HTR-8/SVneo (cell line): ENCODE measurements around the gene MTIF3.
A peak's percentile ranks its signal among the peaks of the same experiment; 100 is the strongest.
"Not testable (repeated sequence)": the region's sequence is repeated elsewhere in the genome, so short reads cannot be mapped to it uniquely, and the experiment has no call there.

Experiments
- DNase-seq: peaks from one replicate; pipeline ENCODE4 v3.0.0; 2011; ENCODE audit warnings: low spot score, mixed read lengths; ENCODE audit not compliant: insufficient read length
- FAIRE-seq: peaks from 2 replicates; lab custom pipeline; 2011; peaks lifted over from hg19 to GRCh38; lab: Jason Lieb, UNC

Gene MTIF3

DNA sequence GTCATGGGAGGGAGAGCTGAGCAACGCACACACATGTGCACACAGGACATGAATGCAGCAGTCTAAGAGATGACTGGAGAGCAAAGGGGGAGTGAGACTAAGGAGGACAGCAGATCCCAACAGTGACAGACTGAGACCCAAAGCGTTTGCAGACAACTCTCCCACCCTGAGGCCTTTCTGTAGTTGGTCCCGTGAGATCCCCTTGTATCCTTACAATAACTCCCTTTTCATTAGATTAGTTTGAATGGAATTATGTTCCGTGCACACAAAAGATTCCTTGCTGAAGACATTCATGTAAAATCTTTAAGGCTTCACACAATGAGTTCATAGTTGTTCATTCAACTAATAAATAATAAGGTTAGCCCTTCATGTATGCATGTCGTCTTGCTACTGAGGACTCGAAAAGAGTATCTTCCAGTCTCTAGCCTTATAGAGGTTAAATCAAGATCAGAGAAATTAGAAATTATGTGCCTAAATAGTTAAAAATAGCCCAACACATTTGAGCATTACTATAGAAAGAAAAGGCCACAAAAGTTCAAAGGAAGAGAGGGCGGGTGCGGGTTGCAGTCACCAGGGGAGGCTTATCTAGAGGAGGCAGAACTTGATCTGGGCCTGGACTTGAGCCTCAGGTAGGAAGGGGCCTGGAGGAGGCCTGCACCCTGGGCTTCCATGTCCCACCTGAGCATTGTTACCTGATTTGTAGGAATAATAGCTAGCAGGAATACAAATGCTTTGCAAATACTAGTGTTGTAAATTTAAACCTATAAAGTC lies 29.1 kb downstream of the MTIF3 start:
- FAIRE-seq (no peak), DNase-seq (no peak)

GRCh38 chr13:27419328-27419727 lies 31.0 kb downstream of the MTIF3 start:
- FAIRE-seq, result no peak
- no peak for DNase-seq

DNA sequence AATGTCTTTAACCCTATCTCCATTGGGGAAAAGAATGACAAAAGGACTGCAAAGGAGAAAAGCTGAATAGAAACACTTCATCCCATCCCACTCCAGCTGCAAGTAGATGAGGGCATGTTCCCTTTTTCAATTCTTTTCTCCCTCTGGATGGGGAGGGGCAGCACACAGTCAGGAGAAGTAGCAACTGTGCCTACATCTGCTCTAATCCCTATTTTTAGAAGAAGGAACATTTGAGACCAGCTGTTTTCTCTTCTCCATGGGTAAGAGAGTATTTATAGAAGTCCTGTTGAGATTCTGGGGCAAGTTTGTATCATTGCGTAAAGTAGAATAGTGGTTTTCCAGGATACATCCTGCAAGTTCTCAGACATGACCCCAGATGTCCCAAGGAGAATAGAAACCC lies 35.2 kb downstream of the MTIF3 start:
- FAIRE-seq, result no peak
- DNase-seq, result no peak

GRCh38 chr13:27411341-27411740 lies 39.0 kb downstream of the MTIF3 start:
- no peak for DNase-seq
- no peak for FAIRE-seq

GRCh38 chr13:27409013-27409412 lies 41.4 kb downstream of the MTIF3 start:
- no peak for FAIRE-seq
- no peak for DNase-seq

GRCh38 chr13:27408074-27408473 lies 42.3 kb downstream of the MTIF3 start:
- FAIRE-seq, result no peak
- no peak for DNase-seq

DNA sequence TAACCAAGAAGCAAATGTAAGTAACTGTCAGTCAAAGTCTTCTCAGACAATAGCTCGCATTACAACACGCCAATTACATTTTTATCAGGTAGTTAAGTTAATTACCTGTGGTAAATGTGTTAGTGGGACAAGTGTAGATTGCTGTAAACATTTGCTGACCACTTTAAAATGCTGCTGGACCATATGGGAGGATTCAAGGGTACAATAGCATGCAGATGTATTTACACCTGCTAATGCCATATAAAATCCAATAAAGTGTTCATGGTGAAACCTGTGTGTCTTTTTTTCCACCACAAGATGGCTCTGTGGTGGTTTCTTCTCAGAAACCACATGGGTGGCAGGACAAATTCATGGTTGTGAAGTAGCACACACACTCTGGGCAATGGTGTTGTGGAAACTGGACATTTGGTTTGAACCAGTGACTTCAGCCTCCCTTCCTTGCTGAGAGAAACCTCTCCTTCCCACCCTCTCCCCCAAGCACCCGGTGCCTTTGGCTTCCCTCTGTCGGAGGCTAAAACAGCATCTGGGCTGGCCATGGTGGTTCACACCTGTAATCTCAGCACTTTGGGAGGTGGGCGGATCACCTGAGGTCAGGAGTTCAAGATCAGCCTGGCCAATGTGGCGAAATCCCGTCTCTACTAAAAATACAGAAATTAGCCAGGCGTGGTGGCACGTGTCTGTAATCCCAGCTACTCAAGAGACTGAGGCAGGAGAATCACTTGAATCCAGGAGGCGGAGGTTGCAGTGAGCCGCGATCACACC lies 44.0 kb downstream of the MTIF3 start:
- DNase-seq, result peak; percentile 32
- FAIRE-seq, result no peak

GRCh38 chr13:27405546-27406134 lies 44.7 kb downstream of the MTIF3 start:
- DNase-seq (no peak), FAIRE-seq (no peak)

DNA sequence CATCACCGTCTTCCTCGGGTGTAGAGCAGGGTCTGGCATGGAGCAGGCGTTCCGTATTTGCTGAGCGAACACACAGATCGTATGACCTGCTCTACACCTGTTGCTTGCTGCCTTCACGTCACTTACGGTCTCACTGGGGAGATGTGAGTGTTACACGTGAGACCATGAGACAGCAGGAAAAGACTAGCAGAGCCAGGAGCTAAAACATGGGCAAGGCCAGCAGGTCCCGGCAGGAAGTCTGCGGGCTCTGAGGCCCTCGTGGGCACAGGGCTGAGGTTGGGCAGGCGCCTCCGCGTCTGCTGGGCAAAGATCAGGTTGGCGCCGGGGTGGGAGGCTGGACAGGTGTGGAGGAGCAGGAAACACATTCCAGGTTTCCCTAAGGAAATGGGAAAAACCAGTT lies 45.7 kb downstream of the MTIF3 start:
- FAIRE-seq, result no peak
- no peak for DNase-seq

DNA sequence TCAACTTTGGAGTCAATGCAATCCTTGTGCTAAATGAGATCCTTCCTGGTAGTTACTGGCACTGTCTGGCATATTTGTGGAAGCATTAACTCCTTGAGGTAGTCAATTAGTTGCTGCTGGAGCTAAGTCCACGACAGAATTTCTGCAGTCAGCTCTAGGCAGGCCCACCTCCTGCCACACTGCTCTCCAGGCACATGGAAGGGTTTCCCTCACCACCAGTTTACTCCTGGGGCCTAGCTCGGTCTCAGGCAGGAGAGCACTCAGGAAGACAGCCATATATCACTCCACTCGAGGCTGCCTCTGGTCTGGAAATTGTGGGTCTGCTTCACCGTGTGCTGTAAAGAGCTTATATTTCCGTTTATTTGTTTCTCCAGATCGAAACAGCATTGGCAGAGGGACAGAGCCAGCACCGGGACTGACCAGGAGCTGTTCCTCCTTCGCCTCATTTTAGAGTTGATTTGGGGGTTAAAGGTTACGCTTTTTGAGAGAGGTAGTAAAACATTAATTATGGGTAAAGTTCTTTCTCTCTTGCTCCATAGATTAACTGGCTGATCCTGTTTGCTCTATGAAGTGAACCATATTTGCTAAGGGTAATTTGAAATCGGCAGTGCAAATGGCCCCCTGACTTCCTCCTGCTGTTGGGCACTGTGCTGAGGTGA lies 46.5 kb downstream of the MTIF3 start:
- FAIRE-seq, result no peak
- DNase-seq, result no peak

- no peak for FAIRE-seq
Measured at GRCh38 chr13:27403203-27403678, 47.1 kb downstream of the MTIF3 start.

GRCh38 chr13:27401210-27401609 lies 49.2 kb downstream of the MTIF3 start:
- DNase-seq (no peak), FAIRE-seq (no peak)

More at GRCh38 chr13:27403203-27403678, 47.1 kb downstream of the MTIF3 start:
- DNase-seq, result peak; percentile 28

- FAIRE-seq, DNase-seq: not testable (repeated sequence)
Measured at GRCh38 chr13:27400405-27400804, 50.0 kb downstream of the MTIF3 start.

DNA sequence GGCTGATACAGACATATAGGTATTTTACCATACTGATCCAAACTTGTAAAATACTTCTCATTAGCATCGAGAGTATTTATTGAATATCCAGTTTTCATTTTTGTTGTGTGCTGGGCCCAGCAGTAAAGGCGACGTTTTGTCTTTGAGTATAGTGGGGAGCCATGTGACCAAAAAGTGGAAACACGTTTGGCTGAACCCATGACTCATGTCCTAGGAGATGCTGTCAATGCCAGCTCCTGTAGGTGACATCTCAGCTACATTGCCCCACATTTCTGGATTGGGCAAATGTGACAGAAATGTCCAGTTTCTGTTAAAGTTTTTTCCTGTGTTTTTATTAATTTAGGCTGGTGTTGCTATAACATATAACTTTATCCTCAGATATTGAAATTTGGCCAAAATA lies 52.0 kb downstream of the MTIF3 start:
- no peak for DNase-seq
- no peak for FAIRE-seq

DNA sequence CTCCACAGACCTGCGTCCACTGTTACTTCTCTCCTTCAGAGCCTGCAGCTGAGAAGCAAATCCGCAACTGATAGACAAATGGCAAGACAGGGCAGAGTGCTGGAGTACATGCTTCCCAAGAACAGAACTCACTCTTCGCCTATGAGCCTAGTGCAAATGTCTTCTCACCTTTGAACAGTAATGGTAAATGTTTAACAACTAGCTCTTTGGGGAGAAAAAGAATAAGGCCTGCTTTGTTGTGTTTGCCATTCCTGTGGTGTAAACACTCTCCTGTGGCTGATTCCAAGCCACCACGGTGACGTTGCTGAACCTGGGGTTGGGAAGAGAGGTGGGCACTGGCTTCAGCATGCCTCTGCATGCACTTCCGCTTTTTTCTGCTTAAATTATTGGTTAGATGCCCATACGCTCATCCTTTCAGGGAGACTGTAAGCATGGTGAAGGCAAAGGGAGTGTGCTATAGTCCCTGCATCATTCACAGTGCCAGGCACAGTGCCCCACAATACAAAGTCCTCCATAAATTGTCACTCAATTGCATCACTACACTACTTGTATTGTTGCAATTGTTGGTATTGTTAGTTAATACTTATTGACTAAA lies 54.0 kb downstream of the MTIF3 start:
- DNase-seq (no peak), FAIRE-seq (no peak)

GRCh38 chr13:27395007-27395510 lies 55.3 kb downstream of the MTIF3 start:
- DNase-seq (no peak), FAIRE-seq (no peak)

DNA sequence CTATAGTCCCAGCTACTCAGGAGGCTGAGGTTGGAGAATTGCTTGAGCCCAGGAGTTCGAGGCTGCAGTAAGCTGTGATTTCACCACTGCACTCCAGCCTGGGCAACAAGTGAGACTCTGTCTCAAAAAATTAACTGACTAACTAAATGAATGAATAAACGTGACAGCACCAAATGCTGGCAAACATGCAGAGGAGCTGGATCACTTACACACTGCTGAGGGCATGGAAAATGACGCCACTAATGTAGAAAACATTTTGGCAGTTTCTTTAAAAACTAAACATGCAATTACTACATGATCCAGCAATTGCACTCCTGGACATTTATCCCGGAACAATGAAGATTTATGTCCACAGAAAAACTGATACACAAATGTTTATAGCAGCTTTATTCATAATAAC lies 57.3 kb downstream of the MTIF3 start:
- FAIRE-seq, result no peak

DNA sequence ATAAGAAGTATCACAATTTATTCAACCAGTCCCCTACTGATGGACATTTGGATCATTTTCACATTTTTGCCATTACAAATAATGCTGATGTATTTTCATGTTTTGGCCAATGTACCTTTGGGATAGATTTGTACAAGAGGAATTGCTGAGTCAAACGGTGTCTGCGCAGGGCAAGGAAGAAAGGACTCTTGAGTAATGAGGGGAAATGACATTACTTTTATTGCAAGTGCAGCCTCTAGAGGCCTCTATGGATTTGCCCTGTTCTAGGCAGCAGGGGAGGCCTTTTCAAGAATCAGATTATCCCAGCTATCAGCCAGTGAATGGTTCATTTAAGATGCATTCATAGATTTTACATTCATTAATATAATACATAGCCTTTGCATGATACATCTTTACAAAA lies 58.9 kb downstream of the MTIF3 start:
- FAIRE-seq (no peak), DNase-seq (no peak)

More for the DNA sequence above, 57.3 kb downstream of the MTIF3 start:
- no peak for DNase-seq

- DNase-seq (no peak), FAIRE-seq (no peak)
Measured at GRCh38 chr13:27389891-27390290, 60.5 kb downstream of the MTIF3 start.

GRCh38 chr13:27388241-27388640 lies 62.1 kb downstream of the MTIF3 start:
- DNase-seq (no peak), FAIRE-seq (no peak)
